Measurements from ENCODE around the gene IRF8. TPM values are rescaled to one million over a fixed set of nuclear protein-coding genes. Genes with fewer than 3 reads are reported as not detected.
A peak's percentile ranks its signal among the peaks of the same experiment; 100 is the strongest.
"Not testable (repeated sequence)": the region's sequence is repeated elsewhere in the genome, so short reads cannot be mapped to it uniquely, and the experiment has no call there.

IRF8 gene
- total RNA-seq, 4 donors from 2014 or later: 2.4 to 14.6 (median 5.0) TPM

DNA sequence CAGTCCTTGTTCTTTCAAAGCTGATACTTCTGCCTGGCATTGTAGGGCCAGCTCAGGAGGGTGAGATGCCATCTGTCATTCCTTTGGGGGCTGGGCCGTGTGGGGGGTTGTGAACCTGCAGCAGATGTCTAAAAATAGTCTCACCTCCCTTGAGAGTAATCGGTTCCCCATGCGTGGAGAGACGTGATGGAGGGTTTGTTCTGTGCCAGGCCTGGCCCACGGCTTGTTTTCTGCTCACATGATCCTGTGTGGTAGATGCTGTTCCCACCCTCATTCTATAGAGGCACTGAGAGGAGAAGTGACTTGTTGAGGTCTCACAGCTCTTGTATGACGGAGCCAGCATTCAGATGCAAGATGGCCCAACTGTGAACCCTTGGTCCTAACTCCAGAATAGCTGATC is 4.6 kb downstream of the IRF8 start:
- TF ChIP-seq POLR2A (IDR thresholded peaks at IDR 0.05): no peak
- TF ChIP-seq, protein P1, sequence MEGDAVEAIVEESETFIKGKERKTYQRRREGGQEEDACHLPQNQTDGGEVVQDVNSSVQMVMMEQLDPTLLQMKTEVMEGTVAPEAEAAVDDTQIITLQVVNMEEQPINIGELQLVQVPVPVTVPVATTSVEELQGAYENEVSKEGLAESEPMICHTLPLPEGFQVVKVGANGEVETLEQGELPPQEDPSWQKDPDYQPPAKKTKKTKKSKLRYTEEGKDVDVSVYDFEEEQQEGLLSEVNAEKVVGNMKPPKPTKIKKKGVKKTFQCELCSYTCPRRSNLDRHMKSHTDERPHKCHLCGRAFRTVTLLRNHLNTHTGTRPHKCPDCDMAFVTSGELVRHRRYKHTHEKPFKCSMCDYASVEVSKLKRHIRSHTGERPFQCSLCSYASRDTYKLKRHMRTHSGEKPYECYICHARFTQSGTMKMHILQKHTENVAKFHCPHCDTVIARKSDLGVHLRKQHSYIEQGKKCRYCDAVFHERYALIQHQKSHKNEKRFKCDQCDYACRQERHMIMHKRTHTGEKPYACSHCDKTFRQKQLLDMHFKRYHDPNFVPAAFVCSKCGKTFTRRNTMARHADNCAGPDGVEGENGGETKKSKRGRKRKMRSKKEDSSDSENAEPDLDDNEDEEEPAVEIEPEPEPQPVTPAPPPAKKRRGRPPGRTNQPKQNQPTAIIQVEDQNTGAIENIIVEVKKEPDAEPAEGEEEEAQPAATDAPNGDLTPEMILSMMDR (IDR thresholded peaks at IDR 0.05): no peak
- Histone ChIP-seq H3K27me3 (no peaks in the 10 kb centered on the region), H3K9me3 (no peaks in the 10 kb centered on the region), H3K36me3 (no peaks in the 10 kb centered on the region), H3K4me3 (replicated peaks in 1 of 3) (no peak overlapping the region), H3K27ac (no peak overlapping the region), H3K4me1 (no peaks in the 10 kb centered on the region)
- WGBS, 2 donors: 62 to 70% methylated on average over 6 of the region's 6 CpGs
- intact Hi-C loops (cut with DNase I): no loop called here
- DNase-seq: peak in 1 of 2 donors; percentile 29

DNA sequence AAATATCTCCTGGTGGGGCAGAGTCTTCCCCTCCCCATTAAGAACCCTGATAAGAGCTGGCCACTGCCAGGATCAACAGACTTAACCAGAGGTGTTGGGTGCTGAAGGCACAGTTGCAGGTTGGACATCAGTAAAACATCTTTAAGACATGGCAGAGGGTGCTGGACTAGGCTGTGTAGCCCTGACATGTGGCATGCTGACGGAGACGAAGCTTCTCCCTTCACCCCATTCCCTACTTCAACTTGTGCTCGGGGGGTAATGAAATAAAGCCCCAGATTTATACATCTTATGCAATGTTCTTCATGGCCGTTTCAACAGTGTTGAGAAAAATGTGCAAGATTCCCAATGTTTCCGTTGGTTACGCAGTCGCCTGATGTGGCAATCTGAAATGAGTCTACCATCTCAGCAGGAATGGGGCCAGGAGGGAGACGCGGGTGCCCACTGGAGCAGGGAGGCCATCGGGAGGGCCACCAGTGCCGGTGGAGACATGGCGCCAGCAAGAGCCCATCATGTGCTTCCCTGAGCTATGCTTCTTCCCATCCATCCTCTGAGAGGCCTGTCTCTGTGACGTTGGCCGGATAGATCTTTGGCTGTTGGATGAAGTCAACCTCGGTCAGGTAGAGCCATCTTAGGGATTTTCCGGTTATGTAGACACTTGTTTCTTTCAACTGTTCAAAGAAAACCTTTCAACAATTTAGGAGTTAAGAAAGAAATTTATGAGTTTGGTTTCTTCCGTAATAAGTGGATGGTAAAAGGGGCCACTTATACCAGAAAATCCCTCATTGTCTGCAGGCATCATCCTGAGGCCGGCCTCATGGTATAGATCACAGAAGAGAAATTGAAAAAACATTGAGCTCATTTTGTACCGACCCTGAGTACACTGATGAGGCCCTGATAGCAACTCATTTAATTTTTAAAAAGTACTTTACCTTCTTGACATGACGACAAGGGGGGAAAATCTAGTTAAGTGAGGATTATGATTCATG is 6.4 kb downstream of the IRF8 start:
- 95 to 97% methylated on average over 20 of the region's 20 CpGs for WGBS, 2 donors
- intact Hi-C loops (cut with DNase I): no loop called here
- TF ChIP-seq, protein P1 (IDR thresholded peaks at IDR 0.05): no peak
- TF ChIP-seq POLR2A (IDR thresholded peaks at IDR 0.05): no peak
- DNase-seq: no peak
- Histone ChIP-seq H3K27ac (no peak overlapping the region), H3K27me3 (no peaks in the 10 kb centered on the region), H3K4me3 (replicated peaks in 1 of 3) (no peak overlapping the region), H3K36me3 (no peaks in the 10 kb centered on the region), H3K4me1 (no peaks in the 10 kb centered on the region), H3K9me3 (no peaks in the 10 kb centered on the region)

DNA sequence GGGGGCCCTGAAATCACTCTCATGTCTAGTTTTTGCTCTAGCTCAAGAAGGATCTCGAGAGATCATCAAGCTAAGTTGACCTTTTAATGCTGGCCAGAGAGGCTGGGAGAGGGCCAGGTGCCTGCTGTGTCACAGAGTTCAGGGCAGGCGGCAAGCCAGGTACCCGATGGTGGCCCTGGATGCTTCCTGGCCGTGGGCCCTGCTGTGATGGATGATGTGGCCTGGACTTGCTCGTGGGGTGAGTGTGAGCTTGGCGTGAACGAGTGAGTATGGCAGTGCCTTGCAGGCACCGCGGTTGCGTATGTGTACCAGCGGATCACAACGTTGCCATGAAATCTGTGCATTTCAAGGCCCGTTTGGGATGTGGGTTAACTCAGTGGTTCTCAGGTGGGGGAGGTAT is 7.4 kb downstream of the IRF8 start:
- TF ChIP-seq POLR2A (IDR thresholded peaks at IDR 0.05): no peak
- TF ChIP-seq, protein P1 (IDR thresholded peaks at IDR 0.05): no peak
- no peaks in the 10 kb centered on the region for H3K27me3 ChIP-seq
- no peaks in the 10 kb centered on the region for H3K36me3 ChIP-seq
- H3K9me3 ChIP-seq: no peaks in the 10 kb centered on the region
- no peak overlapping the region for H3K4me3 ChIP-seq (replicated peaks in 1 of 3)
- intact Hi-C loops (cut with DNase I): no loop called here
- WGBS, 2 donors: 89 to 95% methylated on average over 13 of the region's 13 CpGs
- DNase-seq: no peak
- H3K4me1 ChIP-seq: no peaks in the 10 kb centered on the region
- no peak overlapping the region for H3K27ac ChIP-seq

DNA sequence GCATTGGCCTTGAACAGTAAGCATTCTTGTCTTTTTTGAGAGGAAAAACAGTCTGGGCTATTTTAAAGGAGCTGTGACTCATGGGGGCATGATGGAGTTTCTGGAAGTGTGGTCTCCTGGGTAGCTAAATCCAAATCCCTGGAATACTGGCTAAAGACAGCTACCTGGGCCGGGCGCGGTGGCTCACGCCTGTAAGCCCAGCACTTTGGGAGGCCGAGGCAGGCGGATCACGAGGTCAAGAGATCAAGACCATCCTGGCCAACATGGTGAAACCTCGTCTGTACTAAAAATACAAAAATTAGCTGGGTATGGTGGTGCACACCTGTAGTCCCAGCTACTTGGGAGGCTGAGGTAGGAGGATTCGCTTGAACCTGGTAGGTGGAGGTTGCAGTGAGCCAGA is 8.3 kb downstream of the IRF8 start:
- H3K4me1 ChIP-seq; H3K27ac ChIP-seq; H3K4me3 ChIP-seq (replicated peaks in 1 of 3); H3K9me3 ChIP-seq; DNase-seq; intact Hi-C loops (cut with DNase I); H3K36me3 ChIP-seq; H3K27me3 ChIP-seq: not testable (repeated sequence)
- 89 to 96% methylated on average over 9 of the region's 9 CpGs for WGBS, 2 donors

DNA sequence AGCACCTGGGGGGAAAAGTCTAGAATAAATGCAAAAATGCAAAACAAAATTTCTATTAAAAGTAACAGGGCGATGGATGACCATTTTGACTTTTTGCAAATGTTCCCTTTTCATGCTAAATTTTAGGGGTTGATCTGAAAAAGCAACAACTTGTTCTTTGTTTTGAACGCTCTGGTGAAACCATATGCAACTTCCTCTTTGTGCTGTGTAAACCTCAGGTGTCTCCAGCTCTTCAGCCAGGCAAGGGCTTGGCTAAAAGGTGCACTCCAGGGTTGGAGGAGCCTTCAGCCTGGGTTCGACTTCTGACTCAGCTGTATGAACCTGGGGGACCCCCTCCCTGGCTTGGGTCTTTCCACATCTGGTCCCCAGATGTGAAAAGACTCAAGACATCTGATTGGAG is 9.5 kb downstream of the IRF8 start:
- intact Hi-C loops (cut with DNase I): no loop called here
- H3K9me3 ChIP-seq: no peaks in the 10 kb centered on the region
- TF ChIP-seq, protein P1 (IDR thresholded peaks at IDR 0.05): no peak
- no peak for TF ChIP-seq POLR2A (IDR thresholded peaks at IDR 0.05)
- WGBS, 2 donors: 65 to 71% methylated on average over 3 of the region's 3 CpGs
- no peaks in the 10 kb centered on the region for H3K27me3 ChIP-seq
- DNase-seq: no peak
- H3K36me3 ChIP-seq: no peaks in the 10 kb centered on the region
- no peaks in the 10 kb centered on the region for H3K4me1 ChIP-seq
- no peak overlapping the region for H3K27ac ChIP-seq
- H3K4me3 ChIP-seq (replicated peaks in 1 of 3): no peak overlapping the region
